ENCODE measurements around the gene SHFL. TPM values are rescaled to one million over a fixed set of nuclear protein-coding genes. Genes with fewer than 3 reads are reported as not detected.

Gene SHFL
- polyA plus RNA-seq, 1 donor = 10.7 TPM

GRCh38 chr19:10088949-10089554 is 2.9 kb downstream of the SHFL start:
- DNase-seq = no peak

GRCh38 chr19:10089801-10090375 is 3.8 kb downstream of the SHFL start:
- no peak for DNase-seq

GRCh38 chr19:10091370-10091687 is 5.2 kb downstream of the SHFL start:
- no peak for DNase-seq

- no peak for DNase-seq
Measured at GRCh38 chr19:10091895-10092641, 6.0 kb downstream of the SHFL start.

- DNase-seq = no peak
Measured at GRCh38 chr19:10092648-10093294, 6.7 kb downstream of the SHFL start.

- no peak for DNase-seq
Measured at GRCh38 chr19:10093295-10094186, 7.4 kb downstream of the SHFL start.

- no peak for DNase-seq
Measured at GRCh38 chr19:10095622-10095947, 9.5 kb downstream of the SHFL start.

- peak; percentile 95 for DNase-seq
Measured at GRCh38 chr19:10095948-10096614, 10.0 kb downstream of the SHFL start.

GRCh38 chr19:10096615-10096963 is 10.5 kb downstream of the SHFL start:
- DNase-seq = no peak

- no peak for DNase-seq
Measured at GRCh38 chr19:10100163-10100785, 14.2 kb downstream of the SHFL start.

GRCh38 chr19:10102787-10103236 is 16.7 kb downstream of the SHFL start:
- DNase-seq = no peak

- DNase-seq = no peak
Measured at GRCh38 chr19:10104130-10104513, 18.0 kb downstream of the SHFL start.

- DNase-seq = no peak
Measured at GRCh38 chr19:10104665-10105508, 18.8 kb downstream of the SHFL start.

- peak; percentile 85 for DNase-seq
Measured at GRCh38 chr19:10105509-10106099, 19.5 kb downstream of the SHFL start.

GRCh38 chr19:10106100-10106936 is 20.2 kb downstream of the SHFL start, which contains the start of gene PPAN:
Gene PPAN, plus strand, starts transcription at chr19:10106362. Its CDS starts 33 bp downstream, at chr19:10106395.
- peak; percentile 98 for DNase-seq

- no peak for DNase-seq
Measured at GRCh38 chr19:10107254-10107653, 21.1 kb downstream of the SHFL start.

- no peak for DNase-seq
Measured at GRCh38 chr19:10107817-10108367, 21.8 kb downstream of the SHFL start.

GRCh38 chr19:10109528-10109927 is 23.4 kb downstream of the SHFL start:
- no peak for DNase-seq
